Measurements from ENCODE around the gene NCLN.

The NCLN gene

GRCh38 chr19:3152419-3152780, 33.3 kb upstream of the NCLN start:
- TF ChIP-seq RAD21 (IDR thresholded peaks at IDR 0.05; ENCODE audit: low read depth) = no peak
- TF ChIP-seq EP300 (IDR thresholded peaks at IDR 0.05; ENCODE audit: borderline replicate concordance) = no peak
- TF ChIP-seq MAX (IDR thresholded peaks at IDR 0.05) = no peak
- no peak for TF ChIP-seq YY1 (IDR thresholded peaks at IDR 0.05; ENCODE audit: low read depth)
- TF ChIP-seq TCF12 (IDR thresholded peaks at IDR 0.05; ENCODE audit: low read depth) = no peak
- no peak for TF ChIP-seq NFIC (IDR thresholded peaks at IDR 0.05)
- TF ChIP-seq, protein P1, sequence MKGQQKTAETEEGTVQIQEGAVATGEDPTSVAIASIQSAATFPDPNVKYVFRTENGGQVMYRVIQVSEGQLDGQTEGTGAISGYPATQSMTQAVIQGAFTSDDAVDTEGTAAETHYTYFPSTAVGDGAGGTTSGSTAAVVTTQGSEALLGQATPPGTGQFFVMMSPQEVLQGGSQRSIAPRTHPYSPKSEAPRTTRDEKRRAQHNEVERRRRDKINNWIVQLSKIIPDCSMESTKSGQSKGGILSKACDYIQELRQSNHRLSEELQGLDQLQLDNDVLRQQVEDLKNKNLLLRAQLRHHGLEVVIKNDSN (IDR thresholded peaks at IDR 0.05) = no peak
- TF ChIP-seq, protein P2, sequence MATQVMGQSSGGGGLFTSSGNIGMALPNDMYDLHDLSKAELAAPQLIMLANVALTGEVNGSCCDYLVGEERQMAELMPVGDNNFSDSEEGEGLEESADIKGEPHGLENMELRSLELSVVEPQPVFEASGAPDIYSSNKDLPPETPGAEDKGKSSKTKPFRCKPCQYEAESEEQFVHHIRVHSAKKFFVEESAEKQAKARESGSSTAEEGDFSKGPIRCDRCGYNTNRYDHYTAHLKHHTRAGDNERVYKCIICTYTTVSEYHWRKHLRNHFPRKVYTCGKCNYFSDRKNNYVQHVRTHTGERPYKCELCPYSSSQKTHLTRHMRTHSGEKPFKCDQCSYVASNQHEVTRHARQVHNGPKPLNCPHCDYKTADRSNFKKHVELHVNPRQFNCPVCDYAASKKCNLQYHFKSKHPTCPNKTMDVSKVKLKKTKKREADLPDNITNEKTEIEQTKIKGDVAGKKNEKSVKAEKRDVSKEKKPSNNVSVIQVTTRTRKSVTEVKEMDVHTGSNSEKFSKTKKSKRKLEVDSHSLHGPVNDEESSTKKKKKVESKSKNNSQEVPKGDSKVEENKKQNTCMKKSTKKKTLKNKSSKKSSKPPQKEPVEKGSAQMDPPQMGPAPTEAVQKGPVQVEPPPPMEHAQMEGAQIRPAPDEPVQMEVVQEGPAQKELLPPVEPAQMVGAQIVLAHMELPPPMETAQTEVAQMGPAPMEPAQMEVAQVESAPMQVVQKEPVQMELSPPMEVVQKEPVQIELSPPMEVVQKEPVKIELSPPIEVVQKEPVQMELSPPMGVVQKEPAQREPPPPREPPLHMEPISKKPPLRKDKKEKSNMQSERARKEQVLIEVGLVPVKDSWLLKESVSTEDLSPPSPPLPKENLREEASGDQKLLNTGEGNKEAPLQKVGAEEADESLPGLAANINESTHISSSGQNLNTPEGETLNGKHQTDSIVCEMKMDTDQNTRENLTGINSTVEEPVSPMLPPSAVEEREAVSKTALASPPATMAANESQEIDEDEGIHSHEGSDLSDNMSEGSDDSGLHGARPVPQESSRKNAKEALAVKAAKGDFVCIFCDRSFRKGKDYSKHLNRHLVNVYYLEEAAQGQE (IDR thresholded peaks at IDR 0.05; ENCODE audit: low read depth) = no peak
- no peak for TF ChIP-seq TEAD4 (IDR thresholded peaks at IDR 0.05)
- no peak for TF ChIP-seq ZBTB7A (IDR thresholded peaks at IDR 0.05; ENCODE audit: low read depth)
- no peak for TF ChIP-seq CEBPB (IDR thresholded peaks at IDR 0.05)
- no peak for TF ChIP-seq CREB1 (IDR thresholded peaks at IDR 0.05; ENCODE audit: low read depth)
- TF ChIP-seq EGR1 (IDR thresholded peaks at IDR 0.05) = no peak
- TF ChIP-seq TAF1 (IDR thresholded peaks at IDR 0.05; ENCODE audit: low read depth) = no peak
- TF ChIP-seq FOXM1 (IDR thresholded peaks at IDR 0.05; ENCODE audit: borderline replicate concordance, low read depth) = no peak

DNA sequence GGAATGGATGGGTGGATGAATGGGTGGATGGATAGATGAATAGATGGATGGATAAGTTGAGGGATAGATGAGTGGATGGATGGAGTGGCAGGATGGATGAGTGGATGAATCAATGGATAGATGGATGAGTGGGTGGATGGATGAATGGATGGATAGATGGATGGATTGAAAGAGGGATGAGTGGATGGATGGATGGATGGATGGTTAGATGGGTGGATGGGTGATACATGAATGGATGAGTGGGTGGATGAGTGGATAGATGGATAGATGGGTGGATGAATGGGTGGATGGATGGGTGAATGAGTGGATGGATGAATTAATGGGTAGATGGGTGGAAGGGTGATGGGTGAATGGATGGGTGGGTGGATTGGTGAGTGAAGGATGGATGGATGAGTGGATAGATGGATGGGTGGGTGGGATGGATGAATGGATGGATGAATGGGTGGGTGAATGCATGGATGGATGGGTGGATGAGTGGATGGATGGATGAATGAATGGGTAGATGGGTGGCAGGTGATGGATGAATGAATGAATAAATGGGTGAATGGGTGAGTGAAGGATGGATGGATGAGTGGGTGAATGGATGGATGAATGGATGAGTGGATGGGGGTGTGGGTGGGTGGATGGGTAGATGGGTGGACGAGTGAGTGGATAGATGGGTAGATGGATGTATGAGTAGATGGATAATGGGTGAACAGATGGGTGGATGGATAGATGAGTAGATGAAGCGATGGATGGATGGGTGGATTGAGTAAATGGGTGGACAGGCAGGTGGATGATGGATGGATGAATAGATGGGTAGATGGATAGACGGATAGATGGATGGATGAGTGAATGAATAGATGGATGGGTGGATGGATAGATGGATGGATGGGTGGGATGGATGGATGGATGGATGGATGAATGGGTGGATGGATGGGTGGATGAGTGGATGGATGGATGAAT, 32.2 kb upstream of the NCLN start:
- TF ChIP-seq NFIC (IDR thresholded peaks at IDR 0.05) = no peak
- no peak for TF ChIP-seq RAD21 (IDR thresholded peaks at IDR 0.05; ENCODE audit: low read depth)
- TF ChIP-seq ZBTB7A (IDR thresholded peaks at IDR 0.05; ENCODE audit: low read depth) = no peak
- TF ChIP-seq, protein P1 (IDR thresholded peaks at IDR 0.05) = no peak
- TF ChIP-seq TAF1 (IDR thresholded peaks at IDR 0.05; ENCODE audit: low read depth) = no peak
- TF ChIP-seq EGR1 (IDR thresholded peaks at IDR 0.05) = no peak
- no peak for TF ChIP-seq FOXM1 (IDR thresholded peaks at IDR 0.05; ENCODE audit: borderline replicate concordance, low read depth)
- no peak for TF ChIP-seq MAX (IDR thresholded peaks at IDR 0.05)
- TF ChIP-seq TCF12 (IDR thresholded peaks at IDR 0.05; ENCODE audit: low read depth) = no peak
- TF ChIP-seq YY1 (IDR thresholded peaks at IDR 0.05; ENCODE audit: low read depth) = no peak
- TF ChIP-seq EP300 (IDR thresholded peaks at IDR 0.05; ENCODE audit: borderline replicate concordance) = no peak
- no peak for TF ChIP-seq TEAD4 (IDR thresholded peaks at IDR 0.05)
- TF ChIP-seq, protein P2 (IDR thresholded peaks at IDR 0.05; ENCODE audit: low read depth) = no peak

DNA sequence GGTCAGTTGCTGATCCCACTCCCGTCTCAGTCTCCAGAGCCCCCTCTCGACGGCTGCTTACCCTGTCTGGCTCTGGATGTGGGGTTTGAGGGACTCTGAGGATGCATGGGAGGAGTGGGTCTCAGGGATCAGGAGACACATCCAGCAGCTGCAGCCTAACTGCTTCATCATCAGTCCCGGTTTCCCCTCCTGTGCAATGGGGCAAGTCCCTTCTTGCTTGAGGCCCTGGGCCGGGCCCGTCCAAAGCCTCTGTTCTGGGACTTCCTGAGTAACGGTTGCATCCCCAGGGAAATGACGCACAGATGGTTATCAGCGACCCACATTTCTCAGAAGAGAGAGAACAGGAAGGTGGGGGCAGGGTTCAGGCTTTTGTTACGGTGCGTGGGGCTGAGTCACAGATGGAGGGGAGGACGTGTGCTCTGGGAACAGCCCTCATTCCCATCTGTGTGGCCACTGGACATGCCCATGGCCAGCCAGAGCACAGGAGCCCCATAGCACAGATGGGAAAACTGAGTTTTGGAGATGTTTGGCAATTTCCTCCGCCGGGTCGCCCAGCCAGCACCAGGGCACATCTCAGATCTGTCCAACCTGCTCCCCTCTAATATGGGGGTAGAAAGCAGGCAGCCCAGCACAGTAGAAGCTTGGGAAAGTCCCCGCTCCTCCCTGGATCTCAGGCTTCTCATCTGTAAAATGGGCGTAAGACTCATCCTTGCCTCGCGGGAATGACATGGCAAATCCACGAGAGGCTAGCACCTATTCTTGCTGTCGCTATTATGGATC, 30.6 kb upstream of the NCLN start:
- TF ChIP-seq NFIC (IDR thresholded peaks at IDR 0.05) = no peak
- TF ChIP-seq TEAD4 (IDR thresholded peaks at IDR 0.05) = no peak
- no peak for TF ChIP-seq EP300 (IDR thresholded peaks at IDR 0.05; ENCODE audit: borderline replicate concordance)
- TF ChIP-seq YY1 (IDR thresholded peaks at IDR 0.05; ENCODE audit: low read depth) = no peak
- no peak for TF ChIP-seq RAD21 (IDR thresholded peaks at IDR 0.05; ENCODE audit: low read depth)

- TF ChIP-seq RAD21 (IDR thresholded peaks at IDR 0.05; ENCODE audit: low read depth) = no peak
- no peak for TF ChIP-seq ZBTB7A (IDR thresholded peaks at IDR 0.05; ENCODE audit: low read depth)
- TF ChIP-seq TAF1 (IDR thresholded peaks at IDR 0.05; ENCODE audit: low read depth) = no peak
- TF ChIP-seq, protein P1 (IDR thresholded peaks at IDR 0.05) = no peak
- TF ChIP-seq NFIC (IDR thresholded peaks at IDR 0.05) = no peak
- TF ChIP-seq TCF12 (IDR thresholded peaks at IDR 0.05; ENCODE audit: low read depth) = no peak
- TF ChIP-seq CREB1 (IDR thresholded peaks at IDR 0.05; ENCODE audit: low read depth) = no peak
- no peak for TF ChIP-seq EGR1 (IDR thresholded peaks at IDR 0.05)
- TF ChIP-seq MAX (IDR thresholded peaks at IDR 0.05) = no peak
- no peak for TF ChIP-seq YY1 (IDR thresholded peaks at IDR 0.05; ENCODE audit: low read depth)
- no peak for TF ChIP-seq TEAD4 (IDR thresholded peaks at IDR 0.05)
- TF ChIP-seq CEBPB (IDR thresholded peaks at IDR 0.05) = no peak
- no peak for TF ChIP-seq FOXM1 (IDR thresholded peaks at IDR 0.05; ENCODE audit: borderline replicate concordance, low read depth)
- TF ChIP-seq, protein P2 (IDR thresholded peaks at IDR 0.05; ENCODE audit: low read depth) = no peak
- no peak for TF ChIP-seq EP300 (IDR thresholded peaks at IDR 0.05; ENCODE audit: borderline replicate concordance)
Observed at GRCh38 chr19:3157096-3157845, 28.5 kb upstream of the NCLN start.

Measured in Ishikawa (cell line).